ENCODE data around the gene MTFR1L.

Gene MTFR1L

GRCh38 chr1:25848531-25848930 lies 28.8 kb downstream of the MTFR1L start:
- H3K4me3 ChIP-seq (ENCODE audit: low read depth, low read length, poor library complexity, severe bottlenecking) = no peak overlapping the region
- no peak overlapping the region for H3K4me2 ChIP-seq (ENCODE audit: low read length)
- H4K20me1 ChIP-seq (ENCODE audit: insufficient read depth, low read length) = no peaks in the 10 kb centered on the region
- peaks cover 21% of the 10 kb centered on the region for H3K4me1 ChIP-seq (ENCODE audit: insufficient read depth, low read length, severe bottlenecking)
- no peaks in the 10 kb centered on the region for H3F3A ChIP-seq (ENCODE audit: insufficient read depth, low read length)
- no peaks in the 10 kb centered on the region; the same call in 1 of the 2 replicates for H3K36me3 ChIP-seq (ENCODE audit: insufficient read depth, low read length)
- H3K9me3 ChIP-seq (ENCODE audit: low read length) = no peaks in the 10 kb centered on the region
- H3K9me2 ChIP-seq (ENCODE audit: low read depth, low read length) = no peaks in the 10 kb centered on the region
- H3K9ac ChIP-seq (ENCODE audit: low read length) = no peak overlapping the region
- H3K79me2 ChIP-seq (ENCODE audit: insufficient read depth, low read length) = 0 out of 2 replicates have a peak, but pooled peaks cover 4% of the 10 kb centered on the region
- H3K27ac ChIP-seq (ENCODE audit: low read depth, low read length, poor library complexity, severe bottlenecking) = no peak overlapping the region
- H3K27me3 ChIP-seq (ENCODE audit: insufficient read depth, low read length) = no peaks in the 10 kb centered on the region
- no peak overlapping the region for H2AFZ ChIP-seq (ENCODE audit: low read length)
- TF ChIP-seq, protein P1, sequence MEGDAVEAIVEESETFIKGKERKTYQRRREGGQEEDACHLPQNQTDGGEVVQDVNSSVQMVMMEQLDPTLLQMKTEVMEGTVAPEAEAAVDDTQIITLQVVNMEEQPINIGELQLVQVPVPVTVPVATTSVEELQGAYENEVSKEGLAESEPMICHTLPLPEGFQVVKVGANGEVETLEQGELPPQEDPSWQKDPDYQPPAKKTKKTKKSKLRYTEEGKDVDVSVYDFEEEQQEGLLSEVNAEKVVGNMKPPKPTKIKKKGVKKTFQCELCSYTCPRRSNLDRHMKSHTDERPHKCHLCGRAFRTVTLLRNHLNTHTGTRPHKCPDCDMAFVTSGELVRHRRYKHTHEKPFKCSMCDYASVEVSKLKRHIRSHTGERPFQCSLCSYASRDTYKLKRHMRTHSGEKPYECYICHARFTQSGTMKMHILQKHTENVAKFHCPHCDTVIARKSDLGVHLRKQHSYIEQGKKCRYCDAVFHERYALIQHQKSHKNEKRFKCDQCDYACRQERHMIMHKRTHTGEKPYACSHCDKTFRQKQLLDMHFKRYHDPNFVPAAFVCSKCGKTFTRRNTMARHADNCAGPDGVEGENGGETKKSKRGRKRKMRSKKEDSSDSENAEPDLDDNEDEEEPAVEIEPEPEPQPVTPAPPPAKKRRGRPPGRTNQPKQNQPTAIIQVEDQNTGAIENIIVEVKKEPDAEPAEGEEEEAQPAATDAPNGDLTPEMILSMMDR (IDR thresholded peaks at IDR 0.05; ENCODE audit: low read length) = no peak
- no peak for TF ChIP-seq EZH2 (IDR thresholded peaks at IDR 0.05; ENCODE audit: borderline replicate concordance, low read length)

DNA sequence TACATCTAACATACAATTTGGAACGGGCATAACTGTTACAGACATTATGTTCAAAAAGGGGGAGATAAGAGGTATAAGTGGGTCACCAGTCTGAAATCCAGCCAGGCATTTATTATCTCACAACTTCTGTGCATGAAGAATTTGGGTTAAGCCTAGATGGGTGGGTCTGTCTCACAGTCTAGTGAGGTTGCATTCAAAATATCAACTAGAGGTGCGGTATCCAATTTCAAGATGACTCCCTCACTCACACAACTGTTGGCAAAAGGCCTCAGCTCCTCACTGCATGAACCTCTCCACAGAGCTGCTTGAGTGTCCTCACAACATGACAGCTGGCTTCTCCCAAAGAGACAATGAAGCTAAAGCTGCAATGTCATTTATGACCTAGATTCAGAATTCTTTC lies 34.8 kb downstream of the MTFR1L start:
- no peak overlapping the region for H3K27ac ChIP-seq (ENCODE audit: low read depth, low read length, poor library complexity, severe bottlenecking)
- H2AFZ ChIP-seq (ENCODE audit: low read length) = no peak overlapping the region

DNA sequence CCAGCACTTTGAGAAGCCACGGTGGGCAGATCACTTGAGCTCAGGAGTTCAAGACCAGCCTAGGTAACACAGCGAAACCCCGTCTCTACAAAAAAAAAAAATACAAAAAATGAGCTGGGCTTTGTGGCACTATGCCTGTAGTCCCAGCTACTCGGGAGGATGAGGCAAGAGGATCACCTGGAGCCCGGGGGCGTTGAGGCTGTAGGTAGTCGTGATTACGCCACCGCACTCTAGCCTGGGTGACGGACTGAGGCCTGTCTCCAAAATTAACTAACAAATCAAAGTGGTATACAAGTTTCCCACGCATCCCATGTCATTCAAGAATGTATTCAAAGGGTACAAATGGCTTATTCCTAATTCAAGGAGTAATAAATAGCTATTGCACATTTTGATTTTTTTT lies 37.1 kb downstream of the MTFR1L start:
- Histone ChIP-seq H3K4me2 (ENCODE audit: low read length) (no peak overlapping the region), H3K79me2 (ENCODE audit: insufficient read depth, low read length) (peaks cover 16% of the 10 kb centered on the region), H3K9me2 (ENCODE audit: low read depth, low read length) (no peaks in the 10 kb centered on the region), H4K20me1 (ENCODE audit: insufficient read depth, low read length) (no peaks in the 10 kb centered on the region), H3K9ac (ENCODE audit: low read length) (no peak overlapping the region), H3K27me3 (ENCODE audit: insufficient read depth, low read length) (no peaks in the 10 kb centered on the region), H3K36me3 (ENCODE audit: insufficient read depth, low read length) (no peaks in the 10 kb centered on the region; the same call in 1 of the 2 replicates), H3K4me3 (ENCODE audit: low read depth, low read length, poor library complexity, severe bottlenecking) (no peak overlapping the region), H3K9me3 (ENCODE audit: low read length) (no peaks in the 10 kb centered on the region), H2AFZ (ENCODE audit: low read length) (no peak overlapping the region), H3K4me1 (ENCODE audit: insufficient read depth, low read length, severe bottlenecking) (peaks cover 13% of the 10 kb centered on the region), H3F3A (ENCODE audit: insufficient read depth, low read length) (no peaks in the 10 kb centered on the region), H3K27ac (ENCODE audit: low read depth, low read length, poor library complexity, severe bottlenecking) (no peak overlapping the region)
- no peak for TF ChIP-seq EZH2 (IDR thresholded peaks at IDR 0.05; ENCODE audit: borderline replicate concordance, low read length)
- TF ChIP-seq, protein P1 (IDR thresholded peaks at IDR 0.05; ENCODE audit: low read length) = no peak

More for the DNA sequence above, 34.8 kb downstream of the MTFR1L start:
- no peaks in the 10 kb centered on the region; the same call in 1 of the 2 replicates for H3K36me3 ChIP-seq (ENCODE audit: insufficient read depth, low read length)
- peaks cover 20% of the 10 kb centered on the region for H3K79me2 ChIP-seq (ENCODE audit: insufficient read depth, low read length)
- H3K4me3 ChIP-seq (ENCODE audit: low read depth, low read length, poor library complexity, severe bottlenecking) = no peak overlapping the region
- no peaks in the 10 kb centered on the region for H4K20me1 ChIP-seq (ENCODE audit: insufficient read depth, low read length)
- no peaks in the 10 kb centered on the region for H3F3A ChIP-seq (ENCODE audit: insufficient read depth, low read length)
- no peak for TF ChIP-seq EZH2 (IDR thresholded peaks at IDR 0.05; ENCODE audit: borderline replicate concordance, low read length)
- TF ChIP-seq, protein P1 (IDR thresholded peaks at IDR 0.05; ENCODE audit: low read length) = no peak
- no peak overlapping the region for H3K4me2 ChIP-seq (ENCODE audit: low read length)
- H3K4me1 ChIP-seq (ENCODE audit: insufficient read depth, low read length, severe bottlenecking) = peaks cover 8% of the 10 kb centered on the region
- no peak overlapping the region for H3K9ac ChIP-seq (ENCODE audit: low read length)
- H3K27me3 ChIP-seq (ENCODE audit: insufficient read depth, low read length) = no peaks in the 10 kb centered on the region
- no peaks in the 10 kb centered on the region for H3K9me2 ChIP-seq (ENCODE audit: low read depth, low read length)
- H3K9me3 ChIP-seq (ENCODE audit: low read length) = no peaks in the 10 kb centered on the region
